Measurements from ENCODE around the gene FAM193A.

DNA sequence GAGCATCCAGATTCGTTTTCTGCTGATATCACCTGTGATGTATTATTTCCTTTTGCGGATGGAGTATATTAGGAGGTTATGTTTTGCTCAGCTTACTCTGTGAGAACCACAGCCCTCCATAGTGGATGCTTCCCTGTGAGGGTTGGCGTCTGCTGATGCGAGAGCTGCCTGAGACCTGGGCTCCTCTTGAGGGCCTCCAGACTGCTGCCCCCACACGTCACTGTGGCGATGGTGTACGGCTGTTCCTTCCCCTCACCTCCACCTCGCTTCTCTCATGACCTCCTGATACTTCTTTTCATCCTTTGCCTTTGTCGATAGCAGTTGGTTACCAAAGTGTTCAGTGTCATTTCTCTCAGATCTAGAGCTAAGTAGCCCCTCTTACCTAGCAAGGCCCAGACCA lies 148.0 kb downstream of the FAM193A start:
- TF ChIP-seq, protein P1, sequence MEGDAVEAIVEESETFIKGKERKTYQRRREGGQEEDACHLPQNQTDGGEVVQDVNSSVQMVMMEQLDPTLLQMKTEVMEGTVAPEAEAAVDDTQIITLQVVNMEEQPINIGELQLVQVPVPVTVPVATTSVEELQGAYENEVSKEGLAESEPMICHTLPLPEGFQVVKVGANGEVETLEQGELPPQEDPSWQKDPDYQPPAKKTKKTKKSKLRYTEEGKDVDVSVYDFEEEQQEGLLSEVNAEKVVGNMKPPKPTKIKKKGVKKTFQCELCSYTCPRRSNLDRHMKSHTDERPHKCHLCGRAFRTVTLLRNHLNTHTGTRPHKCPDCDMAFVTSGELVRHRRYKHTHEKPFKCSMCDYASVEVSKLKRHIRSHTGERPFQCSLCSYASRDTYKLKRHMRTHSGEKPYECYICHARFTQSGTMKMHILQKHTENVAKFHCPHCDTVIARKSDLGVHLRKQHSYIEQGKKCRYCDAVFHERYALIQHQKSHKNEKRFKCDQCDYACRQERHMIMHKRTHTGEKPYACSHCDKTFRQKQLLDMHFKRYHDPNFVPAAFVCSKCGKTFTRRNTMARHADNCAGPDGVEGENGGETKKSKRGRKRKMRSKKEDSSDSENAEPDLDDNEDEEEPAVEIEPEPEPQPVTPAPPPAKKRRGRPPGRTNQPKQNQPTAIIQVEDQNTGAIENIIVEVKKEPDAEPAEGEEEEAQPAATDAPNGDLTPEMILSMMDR (conservative IDR thresholded peaks at IDR 0.05; ENCODE audit: low read depth, low read length): no peak
- no peak for TF ChIP-seq EZH2 (IDR thresholded peaks at IDR 0.05; ENCODE audit: low read length, unreplicated experiment)
